Measurements from ENCODE around the gene TFPT.
A peak's percentile ranks its signal among the peaks of the same experiment; 100 is the strongest.

GRCh38 chr19:54138489-54139256 is 23.2 kb upstream of the TFPT start:
- 0 out of 2 replicates have a peak, but pooled peaks have one; percentile 2 for TF ChIP-seq POLR2A (IDR thresholded peaks at IDR 0.05; ENCODE audit: low read depth, low read length)
- TF ChIP-seq KAT2A (conservative IDR thresholded peaks at IDR 0.05; ENCODE audit: control insufficient read depth, low read depth, low read length): no peak
- TF ChIP-seq REST (IDR thresholded peaks at IDR 0.05; ENCODE audit: low read depth, low read length): no peak
- TF ChIP-seq EZH2 (IDR thresholded peaks at IDR 0.05; ENCODE audit: borderline replicate concordance, control insufficient read depth, low read depth, low read length): no peak
- no peak for TF ChIP-seq SIN3A (IDR thresholded peaks at IDR 0.05; ENCODE audit: low read depth, low read length)
- TF ChIP-seq POLR2AphosphoS5 (IDR thresholded peaks at IDR 0.05; ENCODE audit: low read length): no peak
- no peak for TF ChIP-seq SREBF1 (IDR thresholded peaks at IDR 0.05; ENCODE audit: low read length)
- no peak for TF ChIP-seq TARDBP (IDR thresholded peaks at IDR 0.05; ENCODE audit: borderline replicate concordance)
- no peak for TF ChIP-seq CHD2 (IDR thresholded peaks at IDR 0.05; ENCODE audit: borderline replicate concordance, low read depth, low read length)

Data from GM12878 (cell line).